NCI-H510A treated with DMSO at 0.1 percent for 48 hours (cell line): ENCODE data around the gene CCDC81.
"Not testable (repeated sequence)": the region's sequence is repeated elsewhere in the genome, so short reads cannot be mapped to it uniquely, and the experiment has no call there.

Experiments used
- DNase-seq: peaks from one replicate; lab custom pipeline; 2025; lab: John Stamatoyannopoulos, UW

Gene CCDC81

GRCh38 chr11:86388198-86388597 is 13.5 kb downstream of the CCDC81 start:
- DNase-seq: no peak

DNA sequence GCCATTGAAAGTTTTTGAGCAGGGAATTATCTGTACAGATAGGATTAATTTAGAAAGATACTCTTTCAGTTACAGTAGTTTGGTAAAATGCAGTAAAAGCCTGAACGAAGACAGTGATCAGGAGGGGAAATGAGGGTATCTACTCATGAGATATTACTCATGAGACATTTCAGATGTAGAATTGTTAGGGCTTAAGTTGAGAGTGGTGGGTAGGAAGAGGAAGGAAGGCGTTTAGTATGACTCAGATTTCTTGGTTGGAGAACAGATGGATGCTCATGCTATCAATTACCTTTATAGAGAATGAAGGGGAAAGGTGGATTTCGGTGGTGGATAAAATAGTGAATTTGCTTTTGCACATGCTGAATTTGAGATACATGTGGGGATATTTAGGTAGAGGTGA is 15.8 kb downstream of the CCDC81 start:
- DNase-seq: no peak

GRCh38 chr11:86395061-86395551 is 20.4 kb downstream of the CCDC81 start:
- no peak for DNase-seq

GRCh38 chr11:86396396-86396795 is 21.7 kb downstream of the CCDC81 start:
- DNase-seq: no peak

- DNase-seq: no peak
These were observed 22.7 kb downstream of the CCDC81 start for GRCh38 chr11:86397351-86397750.

GRCh38 chr11:86398106-86398505 is 23.4 kb downstream of the CCDC81 start:
- DNase-seq: no peak

DNA sequence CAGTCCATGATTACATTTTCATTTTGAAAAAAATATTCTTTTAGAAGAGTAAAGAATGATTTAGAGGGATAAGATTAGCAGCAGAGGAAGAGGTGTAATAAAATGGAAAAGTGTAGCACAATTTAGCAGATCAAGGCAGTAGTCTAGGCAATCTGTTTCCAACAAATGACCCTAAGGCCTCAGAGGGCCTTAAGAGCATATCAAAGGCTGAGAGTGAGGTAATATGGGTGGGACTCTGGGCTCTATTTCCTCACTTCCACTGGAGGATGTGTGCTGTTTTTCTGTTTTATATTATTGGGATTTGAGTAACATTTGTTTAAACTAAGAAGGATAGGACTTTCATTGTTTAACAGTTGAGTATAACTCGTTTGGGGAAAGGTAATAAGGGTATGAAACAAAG is 28.8 kb downstream of the CCDC81 start:
- no peak for DNase-seq

- no peak for DNase-seq
These were observed 34.2 kb downstream of the CCDC81 start for GRCh38 chr11:86408845-86409244.

GRCh38 chr11:86414032-86414431 is 39.3 kb downstream of the CCDC81 start:
- no peak for DNase-seq

DNA sequence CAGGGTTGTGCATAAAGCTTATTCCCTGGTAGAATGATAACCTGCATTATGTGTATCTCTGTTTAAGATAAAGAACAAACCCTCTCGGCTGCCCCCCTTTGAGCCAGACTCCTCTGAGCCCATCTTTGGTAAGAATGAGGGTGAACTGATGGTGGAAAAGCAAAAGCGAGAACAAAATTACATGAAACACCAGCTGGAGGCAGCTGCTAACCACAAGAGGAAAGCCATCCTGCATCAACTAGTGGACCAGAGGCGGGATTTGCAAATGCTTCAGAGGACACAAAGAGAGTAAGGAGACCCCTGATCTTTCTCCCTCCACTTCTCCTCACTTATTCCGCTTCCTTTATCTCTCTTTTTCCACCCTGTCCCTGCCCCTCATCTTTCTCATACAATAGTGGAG is 40.3 kb downstream of the CCDC81 start:
- no peak for DNase-seq

DNA sequence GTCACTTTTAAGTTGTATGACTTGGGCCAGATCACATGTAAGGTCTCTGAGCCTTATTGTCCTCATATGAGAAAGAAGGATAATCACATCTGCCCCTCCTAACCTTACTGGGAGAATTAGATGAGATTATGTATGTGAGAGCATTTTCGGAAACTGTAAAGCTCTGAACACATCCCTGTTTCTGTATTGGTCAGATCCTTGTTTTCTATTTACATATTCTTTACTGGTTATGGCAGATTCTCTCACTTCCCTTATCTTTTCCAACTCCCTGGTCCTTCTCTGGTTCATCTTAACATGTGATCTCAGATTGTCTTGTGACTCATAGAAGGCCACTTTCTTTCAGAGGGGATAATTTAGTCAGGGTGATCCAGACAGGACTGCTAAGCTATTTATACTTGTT is 41.8 kb downstream of the CCDC81 start:
- DNase-seq: no peak

DNA sequence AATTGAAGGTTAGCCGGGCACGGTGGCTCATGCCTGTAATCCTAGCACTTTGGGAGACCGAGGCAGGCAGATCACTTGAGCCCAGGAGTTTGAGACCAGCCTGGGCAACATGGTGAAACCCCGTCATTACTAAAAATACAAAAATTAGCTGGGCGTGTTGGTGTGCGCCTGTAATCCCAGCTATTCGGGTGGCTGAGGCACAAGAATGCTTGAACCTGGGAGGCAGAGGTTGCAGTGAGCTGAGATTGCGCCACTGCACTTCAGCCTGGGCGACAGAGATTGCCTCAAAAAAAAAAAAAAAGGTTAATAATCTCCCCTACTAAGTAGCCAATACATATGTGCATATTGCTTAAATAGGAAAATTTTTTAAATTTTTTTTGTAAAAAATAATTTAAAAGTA is 42.3 kb downstream of the CCDC81 start:
- not testable (repeated sequence) for DNase-seq

- DNase-seq: no peak
These were observed 43.4 kb downstream of the CCDC81 start for GRCh38 chr11:86418106-86418505.

GRCh38 chr11:86418513-86418912 is 43.8 kb downstream of the CCDC81 start:
- DNase-seq: no peak

- DNase-seq: no peak
These were observed 44.2 kb downstream of the CCDC81 start for GRCh38 chr11:86418917-86419316.

DNA sequence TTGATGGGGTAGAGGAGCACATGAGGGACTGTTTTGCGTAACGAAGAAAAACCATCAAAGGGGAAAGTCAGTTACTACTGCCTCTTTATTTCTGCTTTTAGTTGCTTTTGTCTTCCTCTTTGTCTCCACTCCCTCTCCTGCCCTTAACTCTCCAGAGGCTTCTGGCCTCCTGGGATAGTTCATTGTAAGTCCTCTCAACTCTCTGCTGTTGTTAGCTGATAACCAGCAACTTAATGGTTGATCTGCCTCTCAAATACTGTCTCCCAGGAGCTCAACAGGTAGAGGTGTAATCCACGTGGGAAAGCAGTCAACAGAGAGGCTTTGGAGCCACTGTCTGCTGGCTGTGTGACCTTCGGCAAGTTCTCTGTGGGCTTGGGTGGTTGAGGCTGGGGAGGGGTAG is 47.3 kb downstream of the CCDC81 start:
- DNase-seq: no peak

DNA sequence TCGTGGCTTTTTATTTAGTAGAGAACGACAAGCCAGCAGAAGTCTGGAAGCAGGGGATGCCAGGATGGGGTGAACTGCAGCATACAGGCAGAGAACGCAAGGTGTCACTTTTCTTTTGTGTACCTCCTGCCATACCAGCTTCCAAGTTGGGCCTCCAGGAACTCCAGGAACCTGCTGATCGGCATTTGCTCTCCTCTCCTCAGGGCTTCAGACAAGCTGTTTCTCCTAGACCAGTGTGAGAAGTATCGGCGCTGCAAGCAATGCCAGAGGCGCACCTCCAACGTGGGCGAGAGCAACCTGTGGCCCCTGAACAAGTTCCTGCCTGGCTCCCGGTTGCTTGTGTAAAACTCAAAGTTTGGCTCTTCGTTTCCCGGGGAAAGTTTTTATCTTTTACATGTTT is 47.7 kb downstream of the CCDC81 start:
- DNase-seq: no peak

- DNase-seq: not testable (repeated sequence)
These were observed 48.8 kb downstream of the CCDC81 start for GRCh38 chr11:86423488-86423887.

GRCh38 chr11:86427441-86427840 is 52.8 kb downstream of the CCDC81 start:
- DNase-seq: no peak

- no peak for DNase-seq
These were observed 56.6 kb downstream of the CCDC81 start for GRCh38 chr11:86431258-86431657.

DNA sequence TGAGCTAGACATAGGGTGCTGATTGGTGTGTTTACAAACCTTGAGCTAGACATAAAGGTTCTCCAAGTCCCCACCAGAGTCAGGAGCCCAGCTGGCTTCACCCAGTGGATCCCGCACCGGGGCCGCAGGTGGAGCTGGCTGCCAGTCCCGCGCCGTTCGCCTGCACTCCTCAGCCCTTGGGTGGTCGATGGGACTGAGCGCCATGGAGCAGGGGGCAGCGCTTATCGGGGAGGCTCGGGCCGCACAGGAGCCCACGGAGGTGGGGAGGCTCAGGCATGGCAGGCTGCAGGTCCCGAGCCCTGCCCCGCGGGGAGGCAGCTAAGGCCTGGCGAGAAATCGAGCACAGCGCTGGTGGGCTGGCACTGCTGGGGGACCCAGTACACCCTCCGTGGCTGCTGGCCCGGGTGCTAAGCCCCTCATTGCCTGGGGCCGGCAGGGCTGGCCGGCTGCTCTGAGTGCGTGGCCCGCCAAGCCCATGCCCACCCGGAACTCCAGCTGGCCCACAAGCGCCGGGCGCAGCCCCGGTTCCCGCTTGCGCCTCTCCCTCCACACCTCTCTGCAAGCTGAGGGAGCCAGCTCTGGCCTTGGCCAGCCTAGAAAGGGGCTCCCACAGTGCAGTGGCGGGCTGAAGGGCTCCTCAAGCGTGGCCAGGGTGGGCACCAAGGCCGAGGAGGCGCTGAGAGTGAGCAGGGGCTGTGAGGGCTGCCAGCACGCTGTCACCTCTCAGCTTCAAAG is 58.8 kb downstream of the CCDC81 start:
- not testable (repeated sequence) for DNase-seq

DNA sequence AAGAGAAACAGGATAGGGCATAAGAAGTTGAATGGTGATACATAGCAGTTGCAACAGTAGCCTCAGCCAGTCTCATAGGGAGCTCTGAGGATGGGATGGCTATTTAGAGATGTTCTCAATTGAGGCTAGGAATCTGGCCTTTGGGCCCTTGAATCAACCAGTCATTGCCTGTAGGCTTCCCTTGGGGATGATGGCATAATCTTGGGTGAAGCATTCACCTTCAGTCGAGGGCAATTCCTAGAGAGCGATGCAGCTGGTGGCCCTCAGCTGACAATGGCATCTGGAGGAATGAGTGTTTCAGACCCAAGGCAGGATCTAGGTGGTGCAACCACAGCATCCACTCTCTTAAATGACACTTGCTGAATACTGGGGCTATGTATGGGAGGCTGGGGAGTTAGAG is 61.0 kb downstream of the CCDC81 start:
- no peak for DNase-seq

- no peak for DNase-seq
These were observed 64.0 kb downstream of the CCDC81 start for GRCh38 chr11:86438685-86439084.

GRCh38 chr11:86440305-86440716 is 65.6 kb downstream of the CCDC81 start:
- DNase-seq: no peak
